HG03045 (cell line): ENCODE data around the gene RGPD3.
A peak's percentile ranks its signal among the peaks of the same experiment; 100 is the strongest.
"Not testable (repeated sequence)": the region's sequence is repeated elsewhere in the genome, so short reads cannot be mapped to it uniquely, and the experiment has no call there.

Source experiments
- ATAC-seq: cut with Tn5 transposase; IDR thresholded peaks from one replicate; pipeline ENCODE4 v1.9.1; 2021; ENCODE audit warnings: mild to moderate bottlenecking, moderate library complexity; ENCODE audit not compliant: unreplicated experiment

The RGPD3 gene

DNA sequence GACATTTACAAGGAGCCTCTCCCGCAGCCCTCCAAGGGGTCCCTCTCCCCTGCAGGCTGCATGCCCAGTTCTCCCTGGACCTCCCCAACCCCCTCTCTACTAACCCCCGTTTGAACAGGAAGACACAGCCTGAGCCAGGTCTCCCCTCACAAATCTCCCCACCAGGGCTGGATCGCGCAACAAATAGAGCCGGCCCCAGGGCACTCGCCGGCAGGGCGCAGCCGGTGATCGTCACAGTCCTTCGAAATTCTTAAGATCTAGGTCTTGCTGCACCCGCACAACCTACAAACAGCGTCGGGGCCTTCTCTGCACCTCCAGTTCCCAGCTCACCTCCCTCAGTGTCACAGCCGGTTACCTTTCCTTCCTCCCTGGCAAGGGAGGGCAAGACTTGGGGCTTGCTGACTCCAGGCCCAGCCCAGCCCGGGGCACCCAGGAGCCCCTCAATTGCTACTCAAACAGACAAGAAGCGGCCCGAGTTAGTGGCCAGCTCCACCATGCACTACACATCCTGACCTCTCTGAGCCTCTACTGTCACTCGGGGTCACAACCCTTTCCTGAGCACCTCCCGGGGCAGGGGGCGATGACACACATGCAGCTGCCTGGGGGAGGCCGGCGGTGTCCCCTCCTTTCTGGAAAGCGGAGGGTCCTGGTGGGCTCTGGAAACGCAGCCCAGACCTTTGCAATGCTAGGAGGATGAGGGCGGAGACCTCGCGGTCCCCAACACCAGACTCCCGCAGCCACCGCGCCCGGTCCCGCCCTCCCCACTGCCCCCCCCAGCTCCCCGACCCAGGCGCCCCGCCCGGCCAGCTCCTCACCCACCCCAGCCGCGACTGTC lies 18.6 kb upstream of the RGPD3 start, which contains the start of gene CD8B2:
TSS of gene CD8B2 (plus strand) at position 814 of the 835 bp plus-strand sequence. CDS start 63 bp downstream, outside the sequence.
- ATAC-seq, result not testable (repeated sequence)

- ATAC-seq, result not testable (repeated sequence)
Observed at GRCh38 chr2:106479563-106479962, 11.3 kb upstream of the RGPD3 start.

DNA sequence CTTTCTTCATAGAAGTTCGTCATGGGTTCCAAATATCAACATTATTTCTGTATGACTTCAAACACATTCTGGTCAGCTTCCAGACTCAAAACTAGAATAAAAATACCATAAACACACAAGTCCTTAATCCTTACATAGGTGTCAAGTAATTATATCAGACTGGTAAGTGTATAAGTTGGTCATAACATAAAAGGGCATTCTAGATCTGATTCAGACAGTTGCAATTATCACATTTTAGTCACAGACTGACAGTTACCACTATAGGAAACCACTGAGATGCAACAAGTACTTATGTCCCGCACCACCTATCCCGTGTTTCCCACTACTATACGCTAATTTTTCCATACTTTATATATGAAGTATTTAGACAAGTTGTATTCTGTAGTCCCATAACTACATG lies 9.4 kb upstream of the RGPD3 start:
- not testable (repeated sequence) for ATAC-seq

DNA sequence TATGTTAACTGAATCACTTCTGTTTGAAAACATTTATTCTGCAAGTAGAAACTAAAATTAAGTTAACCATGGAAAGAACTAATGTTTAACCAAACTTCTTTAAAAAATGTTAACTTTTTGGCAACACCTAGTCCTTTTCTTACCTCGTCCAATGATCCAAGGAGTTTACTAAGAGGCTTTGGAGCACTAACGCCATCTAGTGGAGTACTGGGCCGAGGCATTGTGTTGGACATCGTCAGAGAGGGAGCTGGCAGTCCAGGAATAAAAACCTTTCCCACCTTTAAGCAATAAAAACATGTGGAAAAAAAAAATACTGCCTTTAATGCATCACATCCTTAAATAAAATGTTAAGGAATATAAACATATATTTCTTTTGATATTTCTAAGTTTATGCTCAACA lies 2.4 kb upstream of the RGPD3 start:
- peak; percentile 52 for ATAC-seq

DNA sequence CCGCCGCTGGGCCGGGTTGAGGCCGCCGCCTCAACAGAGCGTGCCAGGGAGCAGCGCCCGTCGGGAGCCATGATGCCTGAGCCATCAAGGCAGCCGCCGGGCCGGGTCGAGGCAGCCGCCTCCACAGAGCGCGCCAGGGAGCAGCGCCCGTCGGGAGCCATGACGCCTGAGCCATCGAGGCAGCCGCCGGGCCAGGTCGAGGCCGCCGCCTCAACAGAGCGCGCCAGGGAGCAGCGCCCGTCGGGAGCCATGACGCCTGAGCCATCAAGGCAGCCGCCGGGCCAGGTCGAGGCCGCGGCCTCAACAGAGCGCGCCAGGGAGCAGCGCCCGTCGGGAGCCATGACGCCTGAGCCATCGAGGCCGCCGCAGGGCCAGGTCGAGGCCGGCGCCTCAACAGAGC lies 697 bp downstream of the RGPD3 start:
- not testable (repeated sequence) for ATAC-seq

DNA sequence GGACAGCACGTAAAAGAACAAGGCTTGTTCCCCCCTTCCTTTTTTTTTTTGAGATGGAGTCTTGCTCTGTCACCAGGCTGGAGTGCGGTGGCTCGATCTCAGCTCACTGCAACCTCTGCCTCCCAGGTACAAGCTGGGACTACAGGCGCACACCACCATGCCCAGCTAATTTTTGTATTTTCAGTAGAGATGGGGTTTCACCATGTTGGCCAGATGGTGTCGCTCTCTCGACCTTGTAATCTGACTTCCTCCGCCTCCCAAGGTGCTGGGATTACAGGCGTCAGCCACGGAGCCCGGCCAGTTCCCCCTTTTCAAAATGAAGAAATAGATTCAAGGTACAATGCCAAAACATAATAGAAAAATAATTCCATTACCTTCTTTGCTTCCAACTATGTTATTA lies 6.3 kb downstream of the RGPD3 start:
- not testable (repeated sequence) for ATAC-seq

DNA sequence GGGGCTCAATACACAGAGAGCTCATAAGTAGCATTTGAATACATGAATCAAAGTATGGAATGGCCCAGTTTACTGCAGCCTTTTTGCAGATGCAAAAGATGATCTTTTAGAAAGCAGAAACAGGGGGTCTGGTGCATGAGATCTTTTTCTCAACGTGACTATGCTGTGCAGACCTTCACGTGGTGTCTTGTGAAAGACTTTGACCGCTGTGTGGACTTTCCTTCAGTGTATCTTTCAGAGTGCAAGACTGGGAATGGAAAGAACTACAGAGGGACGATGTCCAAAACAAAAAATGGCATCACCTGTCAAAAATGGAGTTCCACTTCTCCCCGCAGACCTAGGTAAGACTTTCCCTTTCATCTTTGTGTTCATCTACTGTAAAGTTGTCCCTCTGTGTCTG lies 77.5 kb downstream of the RGPD3 start:
- ATAC-seq, result not testable (repeated sequence)

DNA sequence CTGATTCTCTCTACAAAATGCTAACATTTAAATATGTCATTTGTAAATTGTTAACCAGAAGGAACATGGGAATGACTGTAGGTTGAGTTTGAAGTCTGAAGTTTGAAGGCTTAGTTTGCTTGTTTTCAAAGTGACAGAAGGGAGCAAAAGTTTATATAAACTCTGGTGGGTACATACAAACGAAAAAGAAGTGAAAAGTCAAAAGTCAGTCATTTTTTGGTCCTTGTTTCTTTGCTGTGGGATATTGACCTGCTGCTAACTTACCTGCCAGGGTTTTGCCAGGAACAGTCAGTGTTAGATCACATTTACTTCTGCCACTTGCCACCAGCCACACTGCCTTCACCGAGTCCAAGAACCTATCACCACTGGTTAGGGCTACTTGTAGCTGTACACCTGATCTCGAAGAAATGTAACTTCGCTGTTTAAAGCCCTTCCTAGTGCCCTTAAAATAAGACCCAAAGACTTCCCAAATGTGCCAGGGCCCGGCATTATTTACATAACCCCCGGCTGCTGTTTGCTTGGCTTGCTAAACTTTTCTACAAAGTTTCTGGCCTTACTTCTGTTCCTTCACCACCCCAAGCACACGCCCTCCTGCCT lies 79.3 kb downstream of the RGPD3 start:
- not testable (repeated sequence) for ATAC-seq

- ATAC-seq, result not testable (repeated sequence)
Observed at GRCh38 chr2:106384548-106384947, 83.7 kb downstream of the RGPD3 start.

DNA sequence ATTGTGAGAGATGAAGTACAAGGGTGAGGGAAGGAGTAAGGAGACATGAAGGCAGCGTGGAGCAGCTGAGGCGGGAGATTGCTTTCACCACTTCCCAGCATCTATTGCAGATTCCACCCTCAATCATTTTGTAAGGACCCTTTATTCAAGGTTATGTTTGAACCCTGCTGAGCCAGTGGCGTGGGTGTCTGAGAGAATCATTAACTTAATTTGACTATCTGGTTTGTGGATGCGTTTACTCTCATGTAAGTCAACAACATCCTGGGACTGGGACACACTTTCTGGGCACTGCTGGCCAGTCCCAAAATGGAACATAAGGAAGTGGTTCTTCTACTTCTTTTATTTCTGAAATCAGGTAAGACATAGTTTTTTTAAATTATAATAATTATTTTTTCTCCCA lies 86.3 kb downstream of the RGPD3 start:
- ATAC-seq, result not testable (repeated sequence)

DNA sequence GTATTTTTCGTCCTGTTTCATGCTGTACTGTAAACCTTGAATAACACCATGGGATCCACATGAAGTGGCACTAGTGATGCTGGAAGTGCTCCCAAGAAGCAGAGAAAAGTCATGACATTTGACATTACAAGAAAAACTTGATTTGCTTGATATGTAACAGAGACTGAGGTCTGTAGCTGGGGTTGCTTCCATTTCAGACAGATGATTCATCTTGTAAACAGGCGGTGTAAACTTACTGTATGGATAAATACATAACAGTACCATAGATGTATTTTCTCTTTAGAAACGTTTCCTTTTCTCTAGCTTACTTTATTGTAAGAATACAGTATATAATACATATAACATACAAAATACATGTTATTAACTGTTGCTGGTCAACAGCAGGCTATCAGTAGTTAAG lies 88.6 kb downstream of the RGPD3 start:
- ATAC-seq, result not testable (repeated sequence)

- not testable (repeated sequence) for ATAC-seq
Observed at GRCh38 chr2:106369182-106369581, 99.0 kb downstream of the RGPD3 start.

- no peak for ATAC-seq
Observed at GRCh38 chr2:106366204-106366885, 101.9 kb downstream of the RGPD3 start.

DNA sequence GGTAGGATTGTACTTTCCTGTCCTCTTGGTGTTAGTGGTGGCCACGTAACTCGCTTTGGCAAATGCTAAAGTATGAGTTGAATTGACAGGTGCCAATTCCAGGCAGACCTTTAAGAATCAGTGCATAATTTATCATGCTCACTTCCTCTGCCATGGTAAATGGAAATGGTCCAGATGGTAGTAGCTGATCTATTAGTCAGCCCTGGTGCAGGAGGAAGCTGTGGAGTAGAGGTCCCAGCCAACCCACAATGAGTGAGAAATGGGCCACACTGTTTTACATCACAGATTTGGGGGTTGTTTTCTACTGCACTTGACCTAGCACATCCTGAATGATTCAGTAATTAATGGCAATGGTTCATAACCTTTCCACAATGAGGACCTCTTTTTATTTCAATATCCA lies 104.4 kb downstream of the RGPD3 start:
- no peak for ATAC-seq

DNA sequence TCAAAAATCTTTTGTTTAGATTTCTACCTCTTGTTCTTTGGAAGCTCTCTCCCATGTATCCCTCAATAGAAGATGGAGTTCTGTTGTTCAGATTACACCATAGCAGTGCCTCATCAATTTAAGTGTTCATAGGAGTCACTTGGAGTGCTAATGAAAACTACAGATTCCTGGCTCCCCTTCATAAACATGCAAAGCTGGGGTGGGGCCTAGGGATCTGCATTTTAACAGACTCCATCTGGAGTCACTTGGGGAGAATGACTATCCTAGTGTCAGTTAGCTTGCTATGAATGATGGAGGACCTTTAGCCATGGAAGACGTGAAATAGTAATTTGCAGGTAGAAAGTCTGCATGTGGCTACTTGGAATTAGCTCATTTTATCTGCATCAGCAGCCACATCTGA lies 105.4 kb downstream of the RGPD3 start:
- no peak for ATAC-seq

- ATAC-seq, result no peak
Observed at GRCh38 chr2:106359512-106359911, 108.7 kb downstream of the RGPD3 start.

DNA sequence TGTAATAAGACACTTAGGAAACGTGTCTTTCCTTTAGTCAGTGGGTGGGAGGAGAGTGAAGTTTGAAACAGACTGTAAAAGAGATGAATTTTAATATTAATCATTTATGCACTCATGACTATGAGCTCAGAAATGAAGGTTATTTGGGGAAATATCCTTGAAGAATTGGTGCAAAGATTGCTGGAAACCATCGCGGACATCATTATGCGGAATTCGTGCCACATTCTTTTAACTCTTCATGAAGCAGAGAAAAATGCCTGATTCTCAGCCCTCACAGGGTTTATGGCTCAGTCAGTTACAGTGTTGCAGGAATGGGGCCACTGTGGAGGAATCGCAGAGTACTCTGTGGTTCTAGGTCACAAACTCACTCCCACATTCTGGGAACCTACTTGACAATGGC lies 109.7 kb downstream of the RGPD3 start:
- ATAC-seq, result no peak

DNA sequence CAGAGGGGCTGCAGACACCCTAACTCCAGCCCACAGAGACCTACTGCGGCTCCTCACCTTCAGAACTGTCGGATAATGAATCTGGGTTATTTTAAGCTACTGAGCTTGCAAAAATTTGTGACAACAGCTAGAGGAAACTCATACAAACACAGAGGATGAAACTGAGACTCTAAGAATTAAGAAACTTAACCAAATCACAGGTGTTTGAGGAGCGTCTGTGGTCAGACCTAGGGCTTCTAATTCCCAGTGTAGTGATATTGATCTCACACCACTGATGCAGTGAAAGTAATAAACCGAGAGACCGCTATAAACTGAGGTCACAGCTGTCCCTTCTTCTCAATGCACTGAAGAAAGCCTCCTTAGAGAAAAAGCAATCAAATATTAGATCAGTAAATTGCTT lies 110.1 kb downstream of the RGPD3 start:
- peak; percentile 89 for ATAC-seq

GRCh38 chr2:106356291-106356690 lies 111.9 kb downstream of the RGPD3 start:
- ATAC-seq, result no peak

DNA sequence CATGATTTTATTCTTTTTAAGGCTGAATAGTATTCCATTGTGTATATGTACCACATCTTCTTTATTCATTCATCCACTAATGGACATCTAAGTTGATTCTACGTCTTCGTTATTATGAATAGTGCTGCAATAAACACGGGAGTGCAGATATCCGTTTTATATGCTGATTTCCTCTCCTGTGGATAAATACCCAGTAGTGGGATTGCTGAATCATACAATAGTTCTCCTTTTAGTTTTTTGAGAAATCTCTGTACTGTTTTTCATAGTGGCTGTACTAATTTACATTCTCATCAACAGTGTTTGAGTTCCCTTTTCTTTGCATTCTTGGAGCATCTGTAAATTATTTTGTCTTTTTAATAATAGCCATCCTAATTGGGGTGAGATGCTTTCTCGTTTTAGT lies 114.5 kb downstream of the RGPD3 start:
- no peak for ATAC-seq

DNA sequence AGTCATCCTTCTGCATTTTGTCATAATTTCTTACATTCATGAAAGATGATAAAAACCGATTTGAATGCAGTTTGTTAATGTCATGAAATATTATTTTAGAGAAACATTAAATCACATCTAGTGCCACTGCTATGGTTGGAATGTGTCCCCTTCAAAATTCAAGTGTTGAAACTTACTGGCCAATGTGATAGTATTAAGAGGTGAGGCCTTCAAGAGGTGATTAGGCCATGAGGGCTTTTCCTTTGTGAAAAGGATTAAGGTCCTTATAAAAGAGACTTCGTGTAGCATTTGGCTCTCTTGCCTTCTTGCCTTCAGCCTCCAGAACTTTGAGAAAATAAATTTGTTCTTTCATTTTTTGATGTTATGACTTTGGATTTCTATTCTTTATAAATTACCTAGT lies 117.2 kb downstream of the RGPD3 start:
- ATAC-seq, result no peak

DNA sequence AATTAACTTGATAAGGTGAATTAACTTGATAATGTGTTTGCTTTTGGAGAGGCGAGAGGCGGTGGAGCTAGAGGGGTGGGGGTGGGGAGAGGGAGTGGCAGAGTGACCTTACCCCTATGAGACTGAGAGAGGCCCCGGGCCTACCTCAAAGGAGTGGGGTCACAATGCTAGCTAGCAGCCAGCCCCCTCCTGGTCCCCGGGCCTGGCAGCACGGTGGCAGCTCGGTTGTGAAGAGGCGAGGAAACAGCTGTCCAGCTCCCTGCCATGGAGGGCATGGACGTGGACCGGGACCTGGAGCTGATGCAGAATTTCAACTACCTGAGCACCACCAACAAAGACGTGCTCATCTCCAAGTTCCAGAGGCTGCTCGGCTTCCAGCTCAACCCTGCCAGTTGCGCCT lies 123.9 kb downstream of the RGPD3 start:
- ATAC-seq, result no peak
